ENCODE data around the gene KRT6A.

GRCh38 chr12:52529846-52530245 lies 36.8 kb upstream of the KRT6A start:
- TF ChIP-seq CTCF (conservative IDR thresholded peaks at IDR 0.05) = no peak
- no peak for TF ChIP-seq EZH2 (IDR thresholded peaks at IDR 0.05; ENCODE audit: low read depth)

Data from PC-9 (cell line).